ENCODE measurements around the gene LRIF1.
"Not testable (repeated sequence)": the region's sequence is repeated elsewhere in the genome, so short reads cannot be mapped to it uniquely, and the experiment has no call there.

Gene LRIF1

DNA sequence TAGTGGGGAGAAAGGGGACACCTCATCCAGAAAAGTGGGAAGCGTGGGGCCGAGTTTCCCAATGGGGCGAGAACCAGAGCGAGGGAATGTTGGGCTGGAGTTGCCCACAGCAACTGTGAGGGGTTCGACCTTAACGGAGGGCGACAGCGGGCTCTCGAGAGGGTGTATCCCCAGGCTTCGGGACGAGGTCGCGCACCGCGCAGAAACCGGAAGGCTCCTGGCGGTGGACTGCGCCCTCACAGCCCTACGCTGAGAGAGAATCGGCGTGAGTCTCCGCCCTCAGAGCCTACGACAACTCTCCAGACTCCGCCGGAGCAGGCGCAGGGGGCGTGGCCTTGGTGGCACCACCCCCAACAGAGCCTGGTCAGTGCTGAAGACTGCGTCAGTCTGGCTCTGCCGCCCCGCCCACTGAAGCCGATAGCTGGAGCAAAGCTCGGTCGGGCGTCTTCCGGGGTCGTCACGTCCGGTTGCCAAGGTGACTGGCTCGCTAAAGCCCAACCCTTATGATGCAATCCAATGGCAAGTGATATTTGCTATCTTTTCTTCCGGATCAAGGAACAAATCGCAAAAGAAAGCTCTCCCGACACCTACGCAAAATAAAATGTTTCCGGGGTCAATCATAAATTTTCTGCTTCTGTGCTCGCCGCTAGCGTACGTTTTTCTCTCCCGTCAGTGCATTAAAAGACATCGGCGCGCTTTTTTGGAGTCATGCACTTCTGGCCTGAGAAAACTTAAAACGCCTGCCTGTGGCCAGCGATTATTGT lies at the start of gene LRIF1:
LRIF1 (minus strand) TSS at position 232 of the 764 bp plus-strand sequence. CDS start 234 bp downstream, outside the sequence.
- no peak for TF ChIP-seq ZFX (IDR thresholded peaks at IDR 0.05)
- TF ChIP-seq CTCF (conservative IDR thresholded peaks at IDR 0.05), result peak; percentile 36; the same call in 1 of the 2 replicates

GRCh38 chr1:111008031-111008430 lies 44.3 kb upstream of the LRIF1 start:
- no peak overlapping the region for H3K27ac ChIP-seq
- TF ChIP-seq ZFX (IDR thresholded peaks at IDR 0.05), result no peak
- no peak for TF ChIP-seq CTCF (conservative IDR thresholded peaks at IDR 0.05)

More for the DNA sequence above, at the start of gene LRIF1:
- H3K27ac ChIP-seq, result peak within 1 kb of the TSS; percentile 77

GRCh38 chr1:111006556-111006955 lies 42.8 kb upstream of the LRIF1 start:
- H3K27ac ChIP-seq, result no peak overlapping the region
- TF ChIP-seq CTCF (conservative IDR thresholded peaks at IDR 0.05), result no peak
- no peak for TF ChIP-seq ZFX (IDR thresholded peaks at IDR 0.05)

- not testable (repeated sequence) for H3K27ac ChIP-seq
Observed at GRCh38 chr1:110999607-111000006, 35.9 kb upstream of the LRIF1 start.

GRCh38 chr1:110992329-110992728 lies 28.6 kb upstream of the LRIF1 start:
- TF ChIP-seq CTCF (conservative IDR thresholded peaks at IDR 0.05), result peak; percentile 68
- not testable (repeated sequence) for H3K27ac ChIP-seq

GRCh38 chr1:110991295-110991694 lies 27.6 kb upstream of the LRIF1 start:
- H3K27ac ChIP-seq, result not testable (repeated sequence)
- peak; percentile 30 for TF ChIP-seq CTCF (conservative IDR thresholded peaks at IDR 0.05)

- TF ChIP-seq CTCF (conservative IDR thresholded peaks at IDR 0.05) (no peak), ZFX (IDR thresholded peaks at IDR 0.05) (no peak)
- no peak overlapping the region for H3K27ac ChIP-seq
Observed at GRCh38 chr1:110990541-110990940, 26.8 kb upstream of the LRIF1 start.

DNA sequence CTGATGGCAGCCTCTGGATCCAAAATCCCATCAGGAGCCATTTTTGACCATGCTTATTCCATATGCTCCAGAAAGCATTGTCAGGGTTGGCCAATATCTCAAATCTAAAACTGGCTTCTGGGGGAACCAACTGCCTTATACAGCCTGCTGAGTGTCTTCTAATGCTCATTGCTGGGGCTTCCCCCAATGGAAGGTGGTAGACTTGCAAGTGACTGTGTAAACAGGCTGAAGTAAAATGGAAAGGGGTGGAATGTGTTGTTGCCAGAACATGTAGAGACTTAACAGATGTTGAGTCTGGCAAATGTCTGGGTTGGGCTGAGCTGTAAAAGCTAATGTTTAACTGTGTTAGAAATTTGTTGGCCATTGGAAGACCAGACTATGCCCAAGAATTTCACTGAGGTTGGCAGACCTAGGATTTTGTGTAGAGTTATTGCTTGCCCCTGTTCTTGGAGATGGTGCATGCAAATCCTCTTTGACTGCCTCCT lies 22.7 kb upstream of the LRIF1 start:
- no peak overlapping the region for H3K27ac ChIP-seq
- TF ChIP-seq ZFX (IDR thresholded peaks at IDR 0.05) (no peak), CTCF (conservative IDR thresholded peaks at IDR 0.05) (no peak)

All from C4-2B (cell line).